NCI-H1436 (cell line): ENCODE measurements around the gene KICS2.
A peak's percentile ranks its signal among the peaks of the same experiment; 100 is the strongest.
"Not testable (repeated sequence)": the region's sequence is repeated elsewhere in the genome, so short reads cannot be mapped to it uniquely, and the experiment has no call there.

Source experiments
- DNase-seq: peaks from one replicate; lab custom pipeline; 2025; lab: John Stamatoyannopoulos, UW

The KICS2 gene

GRCh38 chr12:64216239-64216638 is 5.9 kb downstream of the KICS2 start:
- DNase-seq = no peak

DNA sequence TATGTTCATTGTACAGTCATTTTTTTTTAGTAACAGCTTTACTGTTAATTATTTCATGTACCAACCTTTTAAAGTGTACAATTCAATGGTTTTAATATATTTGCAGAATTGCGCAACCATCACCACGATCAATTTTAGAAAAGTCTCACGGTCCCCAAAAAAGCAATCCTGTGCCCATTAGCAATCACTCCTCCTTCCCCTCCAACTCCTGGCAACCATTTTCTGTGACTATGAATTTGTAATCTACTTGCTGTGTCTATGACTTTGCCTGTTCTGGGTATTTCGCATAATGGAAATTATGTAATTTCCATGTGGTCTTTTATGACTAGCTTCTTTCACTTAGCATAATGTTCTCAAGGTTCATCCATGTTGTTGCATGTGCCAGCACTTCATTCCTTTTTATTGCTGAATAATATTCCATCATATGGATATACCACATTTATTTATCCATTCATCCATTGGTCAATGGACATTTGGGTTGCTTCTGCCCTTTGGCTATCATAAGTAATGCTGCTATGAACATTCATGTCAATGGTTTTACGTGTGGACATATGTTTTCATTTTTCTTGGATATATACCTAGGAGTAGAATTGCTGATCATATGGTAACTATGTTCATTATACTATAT is 9.9 kb downstream of the KICS2 start:
- DNase-seq = no peak

GRCh38 chr12:64207453-64207852 is 14.6 kb downstream of the KICS2 start:
- DNase-seq = no peak

- no peak for DNase-seq
These were observed 16.6 kb downstream of the KICS2 start for GRCh38 chr12:64205542-64205941.

- no peak for DNase-seq
These were observed 18.3 kb downstream of the KICS2 start for GRCh38 chr12:64203775-64204174.

- DNase-seq = no peak
These were observed 19.1 kb downstream of the KICS2 start for GRCh38 chr12:64203036-64203435.

GRCh38 chr12:64195841-64196240 is 26.3 kb downstream of the KICS2 start:
- DNase-seq = not testable (repeated sequence)

DNA sequence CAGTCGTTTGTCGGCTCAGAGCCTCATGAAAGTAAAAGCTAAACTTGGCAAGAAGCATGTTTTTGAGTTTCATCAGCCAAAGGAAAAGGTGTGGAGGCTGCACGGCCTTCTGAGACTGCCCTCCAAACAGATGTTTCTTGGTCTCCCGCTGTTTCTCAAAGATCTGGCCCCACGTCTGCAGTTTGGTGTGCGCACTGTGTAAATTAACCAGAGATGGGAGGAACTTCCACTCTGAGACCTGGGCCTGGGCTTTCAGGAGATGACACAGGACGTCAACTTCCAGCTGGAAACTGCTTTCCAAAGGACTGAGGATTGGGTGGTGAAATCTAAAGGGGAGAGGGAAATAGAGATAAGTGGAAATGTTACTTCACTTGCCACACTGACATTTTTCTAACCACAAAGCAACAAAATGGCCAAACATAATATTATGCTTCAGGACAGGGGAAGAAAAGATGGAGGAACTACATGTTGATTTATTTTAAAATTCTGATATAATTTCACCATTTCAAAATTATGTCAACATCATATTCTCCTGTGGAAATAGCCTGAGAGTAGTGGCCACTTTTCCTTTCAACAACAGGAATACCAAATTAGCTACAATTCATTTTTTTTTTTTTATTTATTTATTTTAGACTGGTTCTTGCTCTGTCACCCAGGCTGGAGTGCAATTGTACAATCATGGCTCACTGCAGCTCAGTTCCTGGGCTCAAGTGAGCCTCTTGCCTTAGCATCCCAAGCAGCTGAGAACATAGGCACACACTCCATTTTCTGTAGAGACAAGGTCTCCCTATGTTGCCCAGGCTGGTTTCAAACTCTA is 27.6 kb downstream of the KICS2 start:
- DNase-seq = no peak

DNA sequence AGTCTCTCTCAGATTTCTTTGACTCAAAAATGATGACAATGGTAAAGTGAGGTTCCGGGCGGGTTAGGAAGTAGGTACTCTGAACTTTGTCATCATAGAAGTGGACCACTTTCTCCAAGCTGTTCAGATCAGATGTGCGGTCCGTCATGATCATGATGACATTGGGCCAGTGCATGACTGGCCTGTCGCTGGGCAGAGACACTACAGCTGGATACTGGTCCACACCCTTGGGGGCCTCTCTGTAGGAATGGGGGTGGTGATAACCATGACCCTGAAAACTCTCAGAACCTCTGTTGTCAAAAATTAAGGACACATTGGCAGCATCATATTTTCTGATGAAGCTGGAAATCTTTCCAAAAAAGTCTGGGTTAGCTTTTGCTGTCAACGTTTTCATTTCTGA is 28.2 kb downstream of the KICS2 start:
- no peak for DNase-seq

DNA sequence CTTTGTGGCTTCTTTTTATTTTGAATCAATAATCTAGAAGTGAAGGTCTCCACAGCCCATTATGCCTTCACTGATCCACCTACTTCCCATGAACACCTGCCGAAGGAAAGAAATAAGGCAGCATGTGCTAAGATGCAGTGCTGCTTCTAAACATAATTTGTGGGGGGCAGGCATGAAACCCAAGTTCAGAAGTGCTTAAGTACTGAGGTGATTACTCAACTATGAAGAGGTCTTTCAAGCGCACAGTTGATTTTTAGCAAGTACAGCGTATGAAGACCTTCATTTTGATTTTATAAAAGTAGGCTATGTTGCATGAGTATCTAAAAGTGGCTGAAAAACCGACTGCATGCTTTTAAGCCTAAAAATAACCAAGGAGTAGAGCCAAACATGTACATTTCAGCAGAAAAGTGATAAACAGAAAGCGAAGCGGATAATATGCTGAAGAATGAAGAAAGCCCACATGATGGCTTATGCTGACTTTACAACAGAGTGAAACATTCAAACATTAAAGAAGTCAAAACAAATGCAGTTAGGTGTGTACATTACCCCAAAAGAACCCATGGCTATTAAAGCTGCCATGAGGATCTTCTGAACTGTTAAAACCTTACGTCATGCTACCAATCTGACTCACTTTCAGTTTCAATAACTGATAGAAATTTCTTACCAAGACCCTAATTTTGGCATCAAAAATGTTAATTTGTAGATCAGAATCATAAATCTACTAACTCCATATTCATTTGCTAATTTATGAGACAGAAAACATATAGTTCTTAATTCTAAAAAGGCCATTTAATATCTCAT is 29.3 kb downstream of the KICS2 start:
- DNase-seq = no peak

GRCh38 chr12:64190140-64190539 is 32.0 kb downstream of the KICS2 start:
- DNase-seq = no peak

DNA sequence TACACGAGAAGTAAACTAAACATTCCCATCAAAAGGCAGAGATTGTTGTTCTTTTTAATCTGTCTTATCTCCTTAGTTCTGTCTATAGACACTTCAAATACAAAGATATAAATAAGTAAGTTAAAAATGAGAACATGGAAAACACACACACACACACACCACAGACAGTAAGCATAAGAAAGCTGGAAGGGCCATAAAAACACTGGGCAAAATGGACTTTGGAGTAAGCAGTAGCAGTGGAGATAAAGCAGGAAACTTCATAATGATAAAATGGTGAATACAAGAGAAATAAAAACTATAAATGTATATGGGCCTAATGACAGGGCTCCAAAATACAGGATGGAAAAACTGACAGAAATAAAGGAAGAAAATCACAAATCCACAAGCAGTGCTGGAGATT is 32.6 kb downstream of the KICS2 start:
- DNase-seq = no peak

GRCh38 chr12:64187794-64188193 is 34.3 kb downstream of the KICS2 start:
- DNase-seq = no peak

DNA sequence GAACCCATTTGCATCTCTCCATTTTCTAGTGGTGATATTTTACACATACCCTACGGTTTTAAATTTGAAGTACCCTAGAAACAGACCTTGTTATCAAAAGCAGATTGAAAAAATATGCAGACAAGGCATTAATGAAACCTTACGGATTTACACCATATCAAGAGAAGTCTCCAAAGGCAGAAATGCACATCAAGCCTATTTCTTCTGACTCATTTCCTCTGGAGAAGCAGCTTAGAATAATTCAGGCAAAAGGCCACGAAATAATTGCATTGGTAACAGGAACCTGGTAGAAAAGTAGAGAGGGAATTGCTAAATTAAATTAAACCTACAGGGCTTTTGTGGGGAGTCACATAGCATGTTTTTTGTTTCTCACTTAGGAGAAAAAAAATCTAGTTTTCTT is 34.7 kb downstream of the KICS2 start:
- no peak for DNase-seq

DNA sequence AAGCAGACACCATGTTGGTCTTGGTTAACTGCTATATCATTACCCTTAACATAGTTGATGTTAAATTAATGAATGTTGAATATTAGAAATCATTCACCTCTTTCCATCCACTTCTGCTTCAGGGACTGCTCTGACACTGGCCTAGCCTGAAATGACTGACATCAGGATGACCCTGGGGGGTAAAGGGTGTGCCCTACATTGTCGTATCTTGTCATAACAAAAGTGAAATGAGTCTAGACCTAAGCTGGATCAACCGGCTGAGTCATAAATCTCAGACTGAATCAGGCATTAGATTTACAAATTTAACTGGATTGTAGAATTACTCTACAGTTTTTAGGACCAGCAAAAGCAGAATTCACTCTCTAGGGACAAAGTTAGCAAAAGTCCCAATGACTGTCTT is 35.3 kb downstream of the KICS2 start:
- DNase-seq = no peak

DNA sequence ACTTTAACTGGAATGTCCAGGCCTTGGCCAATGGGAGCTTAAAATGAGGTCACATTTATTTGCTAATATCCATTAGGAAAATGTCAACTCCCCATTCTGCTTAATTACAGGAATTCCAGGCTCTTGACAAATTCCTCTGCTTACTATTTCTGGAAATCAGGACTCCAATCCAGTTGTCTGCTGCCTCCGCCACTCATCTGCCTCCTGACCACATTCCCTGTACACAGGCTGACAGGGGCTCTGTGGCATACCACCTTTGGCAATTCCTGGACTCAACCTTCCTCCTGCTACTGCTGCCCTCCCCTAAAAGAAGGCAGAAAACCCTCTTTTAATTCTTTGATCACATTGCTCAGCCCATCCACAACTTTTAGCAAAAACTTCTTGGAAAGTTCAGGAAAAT is 37.9 kb downstream of the KICS2 start:
- no peak for DNase-seq

- peak; percentile 1 for DNase-seq
These were observed 40.4 kb downstream of the KICS2 start for GRCh38 chr12:64181430-64182291.

DNA sequence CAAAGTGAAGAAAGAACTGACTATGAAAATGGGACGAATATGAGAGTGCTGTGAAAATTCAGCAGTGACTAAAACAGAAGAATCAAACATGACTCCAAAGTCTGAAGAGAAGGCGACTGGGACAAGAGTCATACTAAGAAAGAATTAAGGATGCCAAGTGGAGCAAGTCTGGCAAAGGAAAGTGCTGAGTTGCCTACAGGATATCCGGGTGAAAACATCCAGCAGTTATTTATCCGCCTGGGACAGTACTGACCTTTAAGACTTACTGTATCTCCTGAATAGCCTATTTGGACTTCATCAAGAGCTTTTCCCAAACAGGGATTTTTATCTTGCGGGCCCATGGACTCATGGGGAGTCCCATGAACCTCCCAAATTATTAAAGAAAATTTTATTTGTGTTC is 41.1 kb downstream of the KICS2 start:
- no peak for DNase-seq

DNA sequence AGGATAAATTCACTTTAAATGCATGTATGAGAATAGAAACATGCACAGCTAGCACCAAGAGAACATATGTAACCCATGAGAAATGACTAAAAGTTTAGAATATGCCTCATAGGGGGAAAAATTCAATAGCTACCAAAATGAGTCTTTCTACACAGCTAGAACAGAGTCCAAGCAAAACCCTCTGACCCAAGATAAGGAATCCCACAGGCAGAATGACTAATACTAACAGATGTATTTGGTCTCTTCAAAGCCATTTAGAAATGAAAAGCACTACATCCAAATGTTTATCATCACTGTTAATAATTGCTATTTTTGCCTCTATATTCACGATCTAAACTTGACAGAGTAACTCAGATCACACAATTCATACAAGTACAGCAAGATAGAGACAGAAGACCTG is 44.0 kb downstream of the KICS2 start:
- no peak for DNase-seq

DNA sequence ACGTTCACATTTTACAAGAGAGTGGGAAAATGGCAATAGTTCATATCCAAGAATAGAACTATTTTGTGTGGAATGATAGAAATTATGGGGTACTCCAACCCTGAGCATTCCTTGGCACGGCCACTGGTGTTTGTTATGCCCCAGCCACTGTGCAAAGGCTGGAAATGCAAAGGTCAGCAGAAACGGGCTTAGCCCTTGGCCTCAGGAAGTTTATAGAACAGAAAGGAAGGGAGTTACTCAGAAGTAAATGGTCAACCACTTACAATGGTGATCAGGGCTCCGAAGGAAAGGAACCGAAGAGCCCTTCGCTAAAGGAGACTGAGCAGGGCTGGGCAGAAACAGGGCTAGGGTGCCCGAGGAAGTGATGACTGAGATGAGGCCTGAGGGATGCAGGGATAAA is 45.1 kb downstream of the KICS2 start:
- no peak for DNase-seq

- DNase-seq = no peak
These were observed 46.7 kb downstream of the KICS2 start for GRCh38 chr12:64175254-64175945.
